Erythroblast (primary cell): ENCODE data around the gene WASF2.

Source experiments
- GATA1 ChIP-seq: IDR thresholded peaks from 2 replicates; pipeline ENCODE4 v1.6.1; 2011; ENCODE audit warnings: low read depth, mild to moderate bottlenecking, control low read depth, low read length, moderate library complexity
- POLR2A ChIP-seq: IDR thresholded peaks from 2 replicates; pipeline ENCODE4 v1.6.1; 2011; ENCODE audit warnings: mild to moderate bottlenecking, low read length

DNA sequence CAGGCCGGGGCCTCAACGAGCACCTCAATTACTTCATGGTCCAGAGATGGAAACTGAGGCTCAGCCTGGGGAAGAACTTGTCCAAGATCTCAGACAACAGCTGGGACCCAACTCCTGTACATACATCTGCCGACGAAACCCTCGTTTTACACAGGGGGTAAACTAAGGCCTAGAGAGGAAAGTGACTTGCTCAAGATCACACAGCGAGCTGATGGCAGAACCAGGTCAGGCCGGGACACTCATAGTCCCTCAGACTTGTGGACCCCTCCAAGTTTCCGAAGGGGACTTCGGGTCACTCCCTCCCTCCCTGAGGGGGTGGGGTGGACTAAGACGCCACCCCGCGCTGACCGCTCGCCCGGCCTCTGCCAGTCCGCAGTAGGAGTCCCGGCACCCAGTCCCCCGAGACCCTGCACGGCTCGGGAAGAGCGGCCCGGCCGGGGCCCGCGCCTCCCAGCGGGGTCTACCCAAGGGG, 430 bp downstream of the WASF2 start:
- TF ChIP-seq POLR2A (no peak), GATA1 (no peak)
